Pancreas (tissue), 10 donors: ENCODE measurements around the gene NDOR1. TPM values are rescaled to one million over a fixed set of nuclear protein-coding genes. Genes with fewer than 3 reads are reported as not detected.

ENCODE experiments used
- ATAC-seq, 4 donors: fragments of 200-7000 bp; cut with Tn5 transposase; one replicate each; pipeline versions ENCODE4 v1.8.0 to v1.9.1; 2020; ENCODE audit warnings: mild to moderate bottlenecking in 4 of 4, moderate library complexity in 4 of 4
- DNase-seq, 6 donors: peaks; one replicate each; pipeline ENCODE4 v3.0.0-alpha.2; 2020
- FAIRE-seq: peaks from 2 replicates; lab custom pipeline; 2012; peaks lifted over from hg19 to GRCh38; lab: Jason Lieb, UNC
- H3K27ac ChIP-seq, 4 donors: fragments of 200-600 bp; sonication (generic); 1 replicate in 3 of 4; 2 replicates in 1 of 4; pipeline versions ENCODE4 v1.5.0 to v1.8.0; 2020
- H3K27me3 ChIP-seq, 4 donors: fragments of 200-600 bp; one replicate each; pipeline ENCODE4 v1.8.0; 2021
- H3K36me3 ChIP-seq, 3 donors: fragments of 200-600 bp; sonication (generic) in 1 of 3; one replicate each; pipeline versions ENCODE4 v1.5.0 to v1.8.0; 2020 to 2021
- H3K4me1 ChIP-seq, 3 donors: fragments of 200-600 bp; one replicate each; pipeline ENCODE4 v1.8.0; 2021
- H3K4me3 ChIP-seq, 4 donors: fragments of 200-600 bp; sonication (generic) in 2 of 4; one replicate each; pipeline versions ENCODE4 v1.5.0 to v1.8.0; 2020 to 2021
- H3K9me3 ChIP-seq, 4 donors: fragments of 200-600 bp; one replicate each; pipeline ENCODE4 v1.8.0; 2021
- CTCF ChIP-seq, 4 donors: fragments of 200-600 bp; sonication (generic) in 3 of 4; IDR thresholded peaks; one replicate each; pipeline versions ENCODE4 v1.5.0 to v1.8.0; 2021; ENCODE audit warnings: antibody characterized with exemption in 4 of 4
- WGBS, 2 donors: extraction: QIAGEN DNeasy Blood & Tissue Kit; methylation state at CpG; one replicate each; pipeline ENCODE4 v1.1.7; 2013; 5-methylcytosine and 5-hydroxymethylcytosine counted together
- intact Hi-C, 3 donors: fragments of 100-400 bp; cut with DNase I; formaldehyde crosslinking; loops; one replicate each; pipeline versions ENCODE4 v1.11.1 to v1.14.2; 2022
- polyA plus RNA-seq, 2 donors: library from polyadenylated mRNA; stranded (reverse); fragments of 200-250 nt; gene quantifications; one replicate each; pipeline ENCODE4 v1.2.3, GENCODE V29; 2013
- total RNA-seq, 6 donors: library from RNA; stranded (reverse); fragmentation: NEBNext Ultra II Directional in 4 of 6; extraction: Animal tissue kit (Norgen Biotek cat#: 25700) in 4 of 6; gene quantifications; one replicate each; pipeline versions ENCODE4 v1.2.1 to v1.2.4, GENCODE V29; 2021 to 2023
- donor health status: healthy with polysubstance abuse.
- donor health status: DM: no; HTN: no; CAD: no; lungs with moderate emphysema.
- donor health status: DM: no; HTN: no; CAD: no.
- donor health status: control.
- donor health status: control.
- donor health status: Bipolar disorder and iron deficiency.
- donor health status: DM: yes; HTN: yes; CAD: no.
- donor health status: DM: no; HTN: no; CAD: no.
- donor health status: DM: no; HTN: no; CAD: no.
- donor health status: DM: yes; HTN: yes; CAD: no.

NDOR1 gene
- total and polyA plus RNA-seq, 8 donors, result 4.6 to 25.4 (median 6.8) TPM

GRCh38 chr9:137188086-137188489 is 17.4 kb upstream of the NDOR1 start:
- Histone ChIP-seq H3K36me3 (peaks cover 0 to 22% (median 11%) of the 10 kb centered on the region in 3 donors), H3K4me1 (peaks cover 25 to 46% (median 34%) of the 10 kb centered on the region in 3 donors), H3K27me3 (no peaks in the 10 kb centered on the region), H3K27ac (peak overlapping the region; percentile 86 to 97 (median 92)), H3K9me3 (no peaks in the 10 kb centered on the region), H3K4me3 (peak overlapping the region; percentile 86 to 97 (median 89))
- ATAC-seq (no peak), DNase-seq (no peak), FAIRE-seq (no peak)
- intact Hi-C loops, result loop anchor here in 1 of 3 donors (5.0 kb wide), 1 partner anchor 71 kb away; no protein-coding TSS in a partner anchor
- WGBS, 2 donors, result 0% methylated on average over 25 to 31 of the region's 31 CpGs
- TF ChIP-seq CTCF (IDR thresholded peaks at IDR 0.05), result no peak

DNA sequence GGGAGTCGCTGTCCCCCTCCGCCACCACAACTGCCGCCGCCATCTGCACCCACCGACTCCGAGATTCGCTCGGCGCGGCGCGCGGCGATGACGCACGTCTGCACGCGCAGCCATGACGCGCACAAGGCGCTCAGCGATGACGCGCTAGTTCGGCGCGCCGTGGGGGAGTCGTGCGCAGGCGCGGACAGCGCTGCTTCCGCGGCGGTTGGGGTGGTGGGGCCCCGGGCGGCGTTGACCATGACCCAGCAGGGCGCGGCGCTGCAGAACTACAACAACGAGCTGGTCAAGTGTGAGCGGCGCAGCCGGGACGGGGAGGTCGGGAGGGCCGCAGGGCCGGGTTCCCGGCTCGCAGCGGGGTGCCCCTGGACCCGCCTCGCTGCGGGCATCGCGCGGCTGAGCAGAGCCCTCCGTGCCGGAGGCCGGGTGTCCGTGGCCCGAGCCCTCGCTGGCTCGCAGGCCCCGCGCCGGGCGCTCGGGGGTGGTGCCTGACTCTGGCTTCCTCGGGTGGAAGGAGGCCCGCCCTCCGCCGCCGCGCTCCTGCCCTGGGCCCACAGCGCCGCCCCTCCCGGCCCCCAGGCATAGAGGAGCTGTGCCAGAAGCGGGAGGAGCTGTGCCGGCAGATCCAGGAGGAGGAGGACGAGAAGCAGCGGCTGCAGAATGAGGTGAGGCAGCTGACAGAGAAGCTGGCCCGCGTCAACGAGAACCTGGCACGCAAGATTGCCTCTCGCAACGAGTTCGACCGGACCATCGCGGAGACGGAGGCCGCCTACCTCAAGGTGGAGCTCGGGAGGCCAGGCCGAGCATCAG is 16.8 kb upstream of the NDOR1 start, which contains the start of the genes ANAPC2 and SSNA1:
ANAPC2 (minus strand) TSS at position 71 of the 807 bp plus-strand sequence; CDS start at position 43, 28 bp downstream.
SSNA1 (plus strand) TSS at position 187 of the 807 bp plus-strand sequence; CDS start at position 238, 51 bp downstream.
- Histone ChIP-seq H3K4me1 (peaks cover 30 to 50% (median 35%) of the 10 kb centered on the region in 3 donors), H3K9me3 (no peaks in the 10 kb centered on the region), H3K4me3 (peak within 1 kb of the TSS; percentile 86 to 97 (median 89)), H3K27me3 (no peaks in the 10 kb centered on the region), H3K27ac (peak within 1 kb of the TSS; percentile 86 to 97 (median 92)), H3K36me3 (peaks cover 0 to 16% (median 5%) of the 10 kb centered on the region in 3 donors)
- FAIRE-seq, result no peak
- 0% methylated on average over 80 to 98 of the region's 98 CpGs for WGBS, 2 donors
- intact Hi-C loops, result loop anchor here in 1 of 3 donors (5.0 kb wide), 1 partner anchor 71 kb away; no protein-coding TSS in a partner anchor
- peak; percentile 90 to 99 (median 96) for DNase-seq
- TF ChIP-seq CTCF (IDR thresholded peaks at IDR 0.05), result peak in 1 of 4 donors; percentile 14
- peak; percentile 82 to 87 (median 86) for ATAC-seq

- intact Hi-C loops, result loop anchor here in 2 of 3 donors (5.0 kb wide), 2 partner anchors 48 to 72 kb away; no protein-coding TSS in a partner anchor
- Histone ChIP-seq H3K4me3 (peak overlapping the region; percentile 86 to 97 (median 89)), H3K4me1 (peaks cover 39 to 59% (median 44%) of the 10 kb centered on the region in 3 donors), H3K9me3 (no peaks in the 10 kb centered on the region), H3K36me3 (peaks cover 0 to 13% (median 3%) of the 10 kb centered on the region in 3 donors), H3K27ac (peak overlapping the region; percentile 86 to 97 (median 92)), H3K27me3 (no peaks in the 10 kb centered on the region)
- DNase-seq (peak in 4 of 6 donors; percentile 59 to 72 (median 64)), FAIRE-seq (no peak), ATAC-seq (peak; percentile 2 to 28 (median 5))
- 10 to 11% methylated on average over 23 of the region's 23 CpGs for WGBS, 2 donors
- TF ChIP-seq CTCF (IDR thresholded peaks at IDR 0.05), result no peak
Measured at GRCh38 chr9:137189297-137190295, 15.9 kb upstream of the NDOR1 start.

- no peak for ATAC-seq
- intact Hi-C loops, result loop anchor here in 1 of 3 donors (5.0 kb wide), 1 partner anchor 47 kb away; no protein-coding TSS in a partner anchor
- peak overlapping the region; percentile 86 to 97 (median 92) for H3K27ac ChIP-seq
- H3K27me3 ChIP-seq, result no peaks in the 10 kb centered on the region
- DNase-seq, result peak in 1 of 6 donors; percentile 59
- TF ChIP-seq CTCF (IDR thresholded peaks at IDR 0.05), result no peak
- peak overlapping the region in 2 of 4 donors; percentile 86 to 97 for H3K4me3 ChIP-seq
- no peak for FAIRE-seq
- H3K36me3 ChIP-seq, result peaks cover 0 to 7% (median 0%) of the 10 kb centered on the region in 3 donors
- 22 to 31% methylated on average over 9 of the region's 9 CpGs for WGBS, 2 donors
- peaks cover 46 to 65% (median 47%) of the 10 kb centered on the region in 3 donors for H3K4me1 ChIP-seq
- no peaks in the 10 kb centered on the region for H3K9me3 ChIP-seq
Measured at GRCh38 chr9:137190315-137190856, 15.1 kb upstream of the NDOR1 start.
